22Rv1 (cell line): ENCODE results near the gene TMEM38B.

Source experiments
- ZFX ChIP-seq: fragments of 450-650 bp; IDR thresholded peaks from 2 replicates; pipeline ENCODE4 v1.6.1; 2017; ENCODE audit warnings: antibody characterized with exemption, borderline replicate concordance
- TF ChIP-seq, protein P1 (sequence below): fragments of 450-650 bp; IDR thresholded peaks from 2 replicates; pipeline ENCODE4 v1.5.1; 2017; ENCODE audit warnings: mild to moderate bottlenecking

DNA sequence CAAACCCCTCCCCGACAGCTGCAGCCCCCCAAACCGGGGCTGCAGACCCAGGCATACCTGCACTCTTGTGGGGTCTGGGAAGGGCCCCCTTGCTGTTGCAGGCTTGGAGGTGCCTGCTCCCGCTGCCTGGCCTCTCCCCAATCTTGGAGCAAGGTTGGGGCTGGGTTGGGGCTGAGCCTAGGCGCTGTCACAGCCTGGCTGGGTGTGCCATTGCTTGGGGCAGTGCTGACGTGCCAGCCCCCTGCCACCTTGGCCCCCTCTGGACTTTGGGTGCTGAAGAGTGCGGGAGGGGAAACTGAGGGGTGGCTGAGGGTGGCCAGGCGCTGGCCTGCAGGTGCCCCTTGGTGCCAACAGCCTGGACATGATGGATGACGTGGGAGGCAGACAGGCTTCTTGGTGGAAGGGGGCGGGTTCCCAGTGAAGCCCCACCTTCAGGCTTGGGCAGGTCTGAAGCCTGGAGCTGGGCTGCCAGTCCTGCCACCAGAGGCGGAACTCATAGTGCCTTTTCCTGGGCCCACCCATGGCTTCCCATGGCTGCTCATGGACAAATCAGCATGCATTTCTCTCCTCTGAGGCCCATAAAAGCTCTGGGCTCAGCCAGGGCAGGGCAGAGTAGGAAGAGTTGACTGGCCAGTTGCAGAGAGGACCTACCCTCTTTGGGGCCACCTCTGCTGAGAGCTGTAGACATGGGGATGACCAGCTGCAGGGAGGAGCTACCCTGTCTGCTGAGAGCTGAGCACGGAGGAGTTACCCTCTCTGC, 19.1 kb downstream of the TMEM38B start:
- TF ChIP-seq, protein P1, sequence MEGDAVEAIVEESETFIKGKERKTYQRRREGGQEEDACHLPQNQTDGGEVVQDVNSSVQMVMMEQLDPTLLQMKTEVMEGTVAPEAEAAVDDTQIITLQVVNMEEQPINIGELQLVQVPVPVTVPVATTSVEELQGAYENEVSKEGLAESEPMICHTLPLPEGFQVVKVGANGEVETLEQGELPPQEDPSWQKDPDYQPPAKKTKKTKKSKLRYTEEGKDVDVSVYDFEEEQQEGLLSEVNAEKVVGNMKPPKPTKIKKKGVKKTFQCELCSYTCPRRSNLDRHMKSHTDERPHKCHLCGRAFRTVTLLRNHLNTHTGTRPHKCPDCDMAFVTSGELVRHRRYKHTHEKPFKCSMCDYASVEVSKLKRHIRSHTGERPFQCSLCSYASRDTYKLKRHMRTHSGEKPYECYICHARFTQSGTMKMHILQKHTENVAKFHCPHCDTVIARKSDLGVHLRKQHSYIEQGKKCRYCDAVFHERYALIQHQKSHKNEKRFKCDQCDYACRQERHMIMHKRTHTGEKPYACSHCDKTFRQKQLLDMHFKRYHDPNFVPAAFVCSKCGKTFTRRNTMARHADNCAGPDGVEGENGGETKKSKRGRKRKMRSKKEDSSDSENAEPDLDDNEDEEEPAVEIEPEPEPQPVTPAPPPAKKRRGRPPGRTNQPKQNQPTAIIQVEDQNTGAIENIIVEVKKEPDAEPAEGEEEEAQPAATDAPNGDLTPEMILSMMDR, result no peak
- no peak for TF ChIP-seq ZFX
